ENCODE data around the gene KIF23.

The KIF23 gene

GRCh38 chr15:69497667-69498066 is 83.5 kb downstream of the KIF23 start:
- no peak for DNase-seq

Measured in T1000 (cell line).